H1 (cell line): Measurements from ENCODE around the gene GRID1. TPM values are rescaled to one million over a fixed set of nuclear protein-coding genes. Genes with fewer than 3 reads are reported as not detected.

ENCODE experiments used
- ATF2 ChIP-seq: IDR thresholded peaks from 2 replicates; pipeline ENCODE4 v1.6.1; 2012; ENCODE audit warnings: low read length, inconsistent platforms
- CHD7 ChIP-seq: fragments of 300-600 bp; sonication (generic); IDR thresholded peaks from 2 replicates; pipeline ENCODE4 v1.7.1; 2012; ENCODE audit warnings: low read length, moderate library complexity, mild to moderate bottlenecking, inconsistent platforms; ENCODE audit not compliant: insufficient replicate concordance
- JUND ChIP-seq: IDR thresholded peaks from 2 replicates; pipeline ENCODE4 v1.6.1; 2011; ENCODE audit warnings: mild to moderate bottlenecking, improper control_type of control experiment, low read length
- MAFK ChIP-seq: IDR thresholded peaks from 2 replicates; pipeline ENCODE4 v1.6.1; 2012; ENCODE audit warnings: low read depth, mild to moderate bottlenecking, improper control_type of control experiment, low read length
- SAP30 ChIP-seq: fragments of 300-600 bp; sonication (generic); IDR thresholded peaks from 2 replicates; pipeline ENCODE4 v1.7.1; 2012; ENCODE audit warnings: low read length, moderate library complexity, mild to moderate bottlenecking, inconsistent platforms; ENCODE audit not compliant: insufficient read depth, insufficient replicate concordance
- polyA plus RNA-seq, 7 experiments: library from polyadenylated mRNA; depleted of rRNA in 3 of 7; stranded (reverse) in 5 of 7; unstranded in 2 of 7; fragments of >200 nt in 5 of 7; fragments of 200-250 nt in 2 of 7; gene quantifications; 1 replicate in 5 of 7; 2 replicates in 1 of 7; 4 replicates in 1 of 7; pipeline versions ENCODE4 v1.2.1 to v1.2.3, GENCODE V29; 2011 to 2013; ENCODE audit warnings: missing spikeins in 2 of 7, mixed read lengths in 2 of 7
- total RNA-seq: library from RNA; stranded (reverse); fragmentation: NEBNext Ultra II Directional; extraction: Animal tissue kit (Norgen Biotek cat#: 25700); gene quantifications from 2 replicates; pipeline ENCODE4 v1.2.1, GENCODE V29; 2021

The GRID1 gene
- total and polyA plus RNA-seq, 2 of the 8 experiments (the other 6 are each of a cell fraction or from before 2014, with no cell fraction given) = 0.22 to 0.30 TPM

- TF ChIP-seq CHD7 (no peak), ATF2 (no peak), MAFK (0 out of 2 replicates have a peak, but pooled peaks have one; percentile 22), SAP30 (no peak), JUND (no peak)
Observed at GRCh38 chr10:85919491-85920021, 447.0 kb downstream of the GRID1 start (continued).
